GM18526 (cell line): Measurements from ENCODE around the gene NBPF4.

ENCODE experiments used
- POLR2A ChIP-seq: IDR thresholded peaks from 3 replicates; pipeline ENCODE4 v1.6.1; 2011; ENCODE audit not compliant: insufficient read length; ENCODE audit errors: extremely low read depth

The NBPF4 gene

GRCh38 chr1:108188801-108189200 is 55.1 kb downstream of the NBPF4 start:
- no peak for TF ChIP-seq POLR2A

- no peak for TF ChIP-seq POLR2A
Measured at GRCh38 chr1:108182959-108183700, 60.7 kb downstream of the NBPF4 start.

- TF ChIP-seq POLR2A, result no peak
Measured at GRCh38 chr1:108179018-108179417, 64.9 kb downstream of the NBPF4 start.
